K562 (cell line): ENCODE data around the gene GNAQ. TPM values are rescaled to one million over a fixed set of nuclear protein-coding genes. Genes with fewer than 3 reads are reported as not detected.
A peak's percentile ranks its signal among the peaks of the same experiment; 100 is the strongest.

ENCODE experiments used
- ATAC-seq: fragments of 200-7000 bp; cut with Tn5 transposase; 3 replicates; pipeline ENCODE4 v1.9.1; 2020; ENCODE audit warnings: moderate library complexity
- BruUV-seq: library from RNA; stranded (reverse); fragments of 400-500 nt; replicated peaks from 2 replicates; lab custom pipeline; 2021; lab: Mats Ljungman, UMichigan
- CTCF ChIA-PET: fragments of 300-600 bp; formaldehyde crosslinking; extraction: SDS; loops from one replicate; lab custom pipeline; 2021; ENCODE audit warnings: low intra/inter-chr PET ratio; lab: Yijun Ruan, JAX
- POLR2A ChIA-PET: fragments of 300-600, 350-650 bp; sonication (Branson Sonifier 250); formaldehyde crosslinking; extraction: SDS; loops from one replicate; lab custom pipeline; 2021; ENCODE audit warnings: antibody characterized with exemption, inconsistent platforms; lab: Yijun Ruan, JAX
- DNase-seq, 4 experiments: peaks; one replicate each; pipeline versions ENCODE4 v3.0.0 to v3.0.0-alpha.2; 2011 to 2018; ENCODE audit warnings: low spot score in 3 of 4, mixed read lengths in 3 of 4; ENCODE audit errors: extremely low read depth in 1 of 4
- FAIRE-seq: peaks from 2 replicates; lab custom pipeline; 2011; peaks lifted over from hg19 to GRCh38; lab: Jason Lieb, UNC
- H2AFZ ChIP-seq: 2 replicates; pipeline ENCODE4 v1.6.0; 2011; ENCODE audit warnings: low read depth, low read length, control low read depth, inconsistent platforms
- H3K27ac ChIP-seq: fragments of 200-600 bp; 3 replicates; pipeline ENCODE4 v1.8.0; 2011; ENCODE audit warnings: low read depth, mild to moderate bottlenecking, control low read depth, inconsistent platforms, low read length, moderate library complexity, mixed read lengths; ENCODE audit errors: extremely low read depth
- H3K27me3 ChIP-seq, 2 experiments: fragments of 300-600 bp in 1 of 2; 2 replicates in 1 of 2; 3 replicates in 1 of 2; pipeline versions ENCODE4 v1.6.0 to v1.8.0; 2011; ENCODE audit warnings: inconsistent platforms in 2 of 2, low read length in 2 of 2, mild to moderate bottlenecking in 1 of 2, mixed read lengths in 1 of 2, moderate library complexity in 1 of 2; ENCODE audit not compliant: control insufficient read depth in 2 of 2, insufficient read depth in 2 of 2
- H3K36me3 ChIP-seq: fragments of 300-600 bp; 3 replicates; pipeline ENCODE4 v1.8.0; 2011; ENCODE audit warnings: mild to moderate bottlenecking, low read length, inconsistent platforms; ENCODE audit not compliant: control insufficient read depth, insufficient read depth
- H3K4me1 ChIP-seq, 2 experiments: fragments of 200-600 bp in 1 of 2; replicated peaks in 1 of 2; 2 replicates in 1 of 2; 3 replicates in 1 of 2; pipeline versions ENCODE4 v1.5.1 to v1.8.0; 2011; ENCODE audit warnings: inconsistent platforms in 2 of 2, low read length in 2 of 2, mild to moderate bottlenecking in 1 of 2, mixed read lengths in 1 of 2, moderate library complexity in 1 of 2; ENCODE audit not compliant: control insufficient read depth in 2 of 2, insufficient read depth in 2 of 2
- H3K4me2 ChIP-seq: 2 replicates; pipeline ENCODE4 v1.6.1; 2011; ENCODE audit warnings: low read length, control low read depth, inconsistent platforms, mixed read lengths; ENCODE audit not compliant: insufficient read depth
- H3K4me3 ChIP-seq: fragments of 200-600 bp; sonication (generic), shearing (Covaris generic); 2 replicates; pipeline ENCODE4 v1.5.1; 2016; ENCODE audit warnings: control low read depth, inconsistent platforms
- H3K79me2 ChIP-seq: fragments of 200-600 bp; 3 replicates; pipeline ENCODE4 v1.8.0; 2011; ENCODE audit warnings: low read length, inconsistent platforms; ENCODE audit not compliant: control insufficient read depth, insufficient read depth
- H3K9ac ChIP-seq, 2 experiments: 2 replicates each; pipeline versions ENCODE4 v1.6.0 to v1.6.1; 2011; ENCODE audit warnings: low read depth in 2 of 2, low read length in 2 of 2, control low read depth in 1 of 2, inconsistent platforms in 1 of 2, mild to moderate bottlenecking in 1 of 2, mixed read lengths in 1 of 2; ENCODE audit not compliant: insufficient read depth in 1 of 2
- H3K9me1 ChIP-seq: one replicate; pipeline ENCODE4 v1.6.0; 2011; ENCODE audit warnings: inconsistent platforms, mild to moderate bottlenecking, low read length, moderate library complexity; ENCODE audit not compliant: control insufficient read depth, insufficient read depth
- H3K9me3 ChIP-seq: replicated peaks from 2 replicates; pipeline ENCODE4 v1.5.1; 2011; ENCODE audit warnings: low read depth, low read length, inconsistent platforms; ENCODE audit not compliant: control insufficient read depth, insufficient read depth
- H4K20me1 ChIP-seq: replicated peaks from 2 replicates; pipeline ENCODE4 v1.6.1; 2011; ENCODE audit warnings: low read length, inconsistent platforms, mixed read lengths; ENCODE audit not compliant: control insufficient read depth, insufficient read depth
- FOXA3 ChIP-seq, 2 experiments: fragments of 450-650 bp in 1 of 2; sonication (generic) in 1 of 2; formaldehyde crosslinking; IDR thresholded peaks in 1 of 2; conservative IDR thresholded peaks in 1 of 2; 2 replicates each; pipeline versions ENCODE4 v1.4.0 to v1.8.0; 2020 to 2022; ENCODE audit warnings: mild to moderate bottlenecking in 2 of 2, missing genetic modification reagents in 1 of 2
- HMGN3 ChIP-seq: IDR thresholded peaks from 2 replicates; pipeline ENCODE4 v1.6.1; 2011; ENCODE audit warnings: borderline replicate concordance, low read depth, mild to moderate bottlenecking, mixed read lengths, low read length; ENCODE audit not compliant: insufficient read length; ENCODE audit errors: extremely low read depth
- ZNF121 ChIP-seq: sonication (generic); formaldehyde crosslinking; conservative IDR thresholded peaks from 2 replicates; pipeline ENCODE4 v1.8.0; 2022; ENCODE audit warnings: missing genetic modification reagents
- WGBS: fragments of 100-300 bp; shearing (Covaris generic); methylation state at CpG from one replicate; pipeline ENCODE4 v1.1.6; 2016; ENCODE audit warnings: low coverage, mixed read lengths; ENCODE audit not compliant: insufficient coverage; ENCODE audit errors: missing lambda C conversion rate; 5-methylcytosine and 5-hydroxymethylcytosine counted together
- in situ Hi-C: fragments of 300-500 bp; cut with MboI; formaldehyde crosslinking; loops from 4 replicates; pipeline ENCODE4 v1.15.0; 2018; ENCODE audit warnings: inconsistent platforms, mixed read lengths
- intact Hi-C: fragments of 100-400 bp; cut with micrococcal nuclease; formaldehyde crosslinking; loops from 2 replicates; pipeline ENCODE4 v1.14.2; 2022
- polyA plus RNA-seq, 8 experiments: library from polyadenylated mRNA; depleted of rRNA in 4 of 8; stranded (reverse) in 5 of 8; unstranded in 3 of 8; fragments of >200 nt; fragmentation: Nextera tagmentation in 2 of 8; fragmentation: Illumina TruSeq in 1 of 8; extraction: Ambion mirVana in 2 of 8; extraction: Trizol in 1 of 8; gene quantifications; 2 replicates each; pipeline versions ENCODE4 v1.2.1 to v1.2.3, GENCODE V29; 2011 to 2014; ENCODE audit warnings: inconsistent platforms in 1 of 8, missing spikeins in 1 of 8
- total RNA-seq, 7 experiments: library from RNA; depleted of rRNA in 6 of 7; stranded (reverse); fragments of >200 nt in 6 of 7; fragmentation: Illumina TruSeq in 2 of 7; extraction: Trizol in 2 of 7; gene quantifications; 2 replicates each; pipeline versions ENCODE4 v1.2.1 to v1.2.3, GENCODE V29; 2011 to 2021; ENCODE audit warnings: low replicate concordance in 1 of 7
- TF ChIP-seq, protein P1 (sequence below), 2 experiments: fragments of 450-650 bp in 1 of 2; sonication (generic) in 1 of 2; formaldehyde crosslinking in 1 of 2; IDR thresholded peaks; 2 replicates each; pipeline versions ENCODE4 v1.7.1 to v1.9.0; 2016 to 2022; ENCODE audit warnings: inconsistent platforms in 1 of 2, mild to moderate bottlenecking in 1 of 2, missing genetic modification reagents in 1 of 2

Gene GNAQ
- total and polyA plus RNA-seq, 9 of the 15 experiments (the other 6 are each of a cell fraction or from before 2014, with no cell fraction given), result 4.8 to 27.9 (median 17.5) TPM

DNA sequence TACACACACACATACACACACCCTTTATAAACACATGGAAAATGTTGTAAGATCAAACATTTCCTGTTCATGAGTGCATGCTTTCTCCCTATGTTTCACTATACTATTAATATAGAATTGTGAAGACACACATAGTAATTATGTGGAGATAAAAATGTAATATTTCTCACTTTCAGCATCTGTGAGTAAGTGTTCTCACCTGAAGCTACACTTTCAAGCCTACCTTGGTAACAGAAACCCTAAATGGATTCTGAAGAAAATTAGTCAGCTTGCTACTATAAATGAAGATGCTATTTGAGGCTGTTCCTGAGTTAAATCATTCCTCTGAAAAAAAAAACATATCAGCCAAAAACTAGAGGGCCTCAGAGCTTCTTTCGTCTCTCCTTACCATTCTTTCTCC lies 302.4 kb downstream of the GNAQ start (continued):
- TF ChIP-seq FOXA3 (CRISPR knock-in tag; conservative IDR thresholded peaks at IDR 0.05 in 1 of 2, IDR thresholded peaks at IDR 0.05 in 1 of 2) (no peak), HMGN3 (no peak)

DNA sequence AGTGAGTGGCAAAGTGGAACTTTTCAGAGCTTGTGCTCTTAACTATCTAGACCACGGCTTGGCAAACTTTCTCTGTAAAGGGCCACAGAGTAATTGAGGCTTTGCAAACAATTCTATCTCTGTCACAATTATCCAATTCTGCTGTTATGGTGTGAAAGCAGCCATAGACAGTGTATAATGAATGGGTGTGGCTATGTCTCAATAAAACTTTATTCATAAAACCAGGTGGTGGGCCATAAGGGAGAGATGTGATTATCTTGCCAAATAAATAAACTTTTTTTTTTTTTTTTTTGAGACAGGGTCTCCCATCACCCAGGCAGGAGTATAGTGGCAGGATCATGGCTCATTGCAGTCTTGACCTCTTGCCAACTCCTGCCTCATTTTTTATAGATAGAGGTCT lies 304.8 kb downstream of the GNAQ start:
- Histone ChIP-seq H3K4me1 (no peaks in the 10 kb centered on the region), H3K9ac (no peak overlapping the region), H4K20me1 (no peaks in the 10 kb centered on the region), H3K9me1 (no peaks in the 10 kb centered on the region), H3K4me2 (no peak overlapping the region), H3K79me2 (no peaks in the 10 kb centered on the region), H2AFZ (no peak overlapping the region), H3K4me3 (no peak overlapping the region), H3K27ac (no peak overlapping the region), H3K9me3 (no peaks in the 10 kb centered on the region), H3K27me3 (no peaks in the 10 kb centered on the region), H3K36me3 (peaks cover 26% of the 10 kb centered on the region; the same call in 2 of the 3 replicates)
- ChIA-PET CTCF (no interaction called here), POLR2A (no interaction called here)
- TF ChIP-seq, protein P1, sequence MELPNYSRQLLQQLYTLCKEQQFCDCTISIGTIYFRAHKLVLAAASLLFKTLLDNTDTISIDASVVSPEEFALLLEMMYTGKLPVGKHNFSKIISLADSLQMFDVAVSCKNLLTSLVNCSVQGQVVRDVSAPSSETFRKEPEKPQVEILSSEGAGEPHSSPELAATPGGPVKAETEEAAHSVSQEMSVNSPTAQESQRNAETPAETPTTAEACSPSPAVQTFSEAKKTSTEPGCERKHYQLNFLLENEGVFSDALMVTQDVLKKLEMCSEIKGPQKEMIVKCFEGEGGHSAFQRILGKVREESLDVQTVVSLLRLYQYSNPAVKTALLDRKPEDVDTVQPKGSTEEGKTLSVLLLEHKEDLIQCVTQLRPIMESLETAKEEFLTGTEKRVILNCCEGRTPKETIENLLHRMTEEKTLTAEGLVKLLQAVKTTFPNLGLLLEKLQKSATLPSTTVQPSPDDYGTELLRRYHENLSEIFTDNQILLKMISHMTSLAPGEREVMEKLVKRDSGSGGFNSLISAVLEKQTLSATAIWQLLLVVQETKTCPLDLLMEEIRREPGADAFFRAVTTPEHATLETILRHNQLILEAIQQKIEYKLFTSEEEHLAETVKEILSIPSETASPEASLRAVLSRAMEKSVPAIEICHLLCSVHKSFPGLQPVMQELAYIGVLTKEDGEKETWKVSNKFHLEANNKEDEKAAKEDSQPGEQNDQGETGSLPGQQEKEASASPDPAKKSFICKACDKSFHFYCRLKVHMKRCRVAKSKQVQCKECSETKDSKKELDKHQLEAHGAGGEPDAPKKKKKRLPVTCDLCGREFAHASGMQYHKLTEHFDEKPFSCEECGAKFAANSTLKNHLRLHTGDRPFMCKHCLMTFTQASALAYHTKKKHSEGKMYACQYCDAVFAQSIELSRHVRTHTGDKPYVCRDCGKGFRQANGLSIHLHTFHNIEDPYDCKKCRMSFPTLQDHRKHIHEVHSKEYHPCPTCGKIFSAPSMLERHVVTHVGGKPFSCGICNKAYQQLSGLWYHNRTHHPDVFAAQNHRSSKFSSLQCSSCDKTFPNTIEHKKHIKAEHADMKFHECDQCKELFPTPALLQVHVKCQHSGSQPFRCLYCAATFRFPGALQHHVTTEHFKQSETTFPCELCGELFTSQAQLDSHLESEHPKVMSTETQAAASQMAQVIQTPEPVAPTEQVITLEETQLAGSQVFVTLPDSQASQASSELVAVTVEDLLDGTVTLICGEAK (IDR thresholded peaks at IDR 0.05), result peak; percentile 85
- TF ChIP-seq, protein P1 (CRISPR knock-in tag; IDR thresholded peaks at IDR 0.05), result peak; percentile 69
- no peak for TF ChIP-seq ZNF121 (CRISPR knock-in tag)
- in situ Hi-C loops, result no loop called here
- WGBS, result 100% methylated on average over 1 of the region's 1 CpG
- intact Hi-C loops, result no loop called here
- FAIRE-seq (no peak), DNase-seq (no peak), ATAC-seq (no peak)
- no TSS peak for BruUV-seq
